SK-N-MC (cell line): Measurements from ENCODE around the gene SLC1A7.

Source experiments
- DNase-seq: peaks from one replicate; pipeline ENCODE4 v3.0.0-alpha.2; 2011; ENCODE audit warnings: low read depth, low spot score
- H3K27ac ChIP-seq: fragments of 200-600 bp; sonication (generic); 2 replicates; pipeline ENCODE4 v1.5.1; 2016; ENCODE audit warnings: mixed run types
- H3K36me3 ChIP-seq: fragments of 200-600 bp; sonication (generic); 2 replicates; pipeline ENCODE4 v1.6.1; 2017; ENCODE audit warnings: antibody characterized with exemption, low read length, mixed read lengths; ENCODE audit not compliant: insufficient read depth
- H3K4me3 ChIP-seq: fragments of 200-600 bp; sonication (generic); 2 replicates; pipeline ENCODE4 v1.5.1; 2016
- H3K9ac ChIP-seq: fragments of 200-600 bp; sonication (generic); 2 replicates; pipeline ENCODE4 v1.8.0; 2017; ENCODE audit warnings: mixed run types, mixed read lengths; ENCODE audit not compliant: insufficient read length
- H3K9me3 ChIP-seq: fragments of 200-600 bp; sonication (generic); 2 replicates; pipeline ENCODE4 v1.6.1; 2017; ENCODE audit warnings: low read depth, mild to moderate bottlenecking, antibody characterized with exemption, low read length, moderate library complexity, mixed read lengths
- EZH2 ChIP-seq: fragments of 200-600 bp; sonication (generic); IDR thresholded peaks from one replicate; pipeline ENCODE4 v1.6.1; 2017; ENCODE audit warnings: antibody characterized with exemption
- FOXP2 ChIP-seq: optimal IDR thresholded peaks from 2 replicates; pipeline ENCODE3; 2011; ENCODE audit warnings: mild to moderate bottlenecking, moderate library complexity; ENCODE audit not compliant: insufficient read depth; ENCODE audit errors: extremely low read length, control extremely low read depth
- POLR2AphosphoS5 ChIP-seq: IDR thresholded peaks from 2 replicates; pipeline ENCODE4 v1.6.1; 2012; ENCODE audit warnings: mild to moderate bottlenecking, low read depth, low read length, borderline replicate concordance

The SLC1A7 gene

DNA sequence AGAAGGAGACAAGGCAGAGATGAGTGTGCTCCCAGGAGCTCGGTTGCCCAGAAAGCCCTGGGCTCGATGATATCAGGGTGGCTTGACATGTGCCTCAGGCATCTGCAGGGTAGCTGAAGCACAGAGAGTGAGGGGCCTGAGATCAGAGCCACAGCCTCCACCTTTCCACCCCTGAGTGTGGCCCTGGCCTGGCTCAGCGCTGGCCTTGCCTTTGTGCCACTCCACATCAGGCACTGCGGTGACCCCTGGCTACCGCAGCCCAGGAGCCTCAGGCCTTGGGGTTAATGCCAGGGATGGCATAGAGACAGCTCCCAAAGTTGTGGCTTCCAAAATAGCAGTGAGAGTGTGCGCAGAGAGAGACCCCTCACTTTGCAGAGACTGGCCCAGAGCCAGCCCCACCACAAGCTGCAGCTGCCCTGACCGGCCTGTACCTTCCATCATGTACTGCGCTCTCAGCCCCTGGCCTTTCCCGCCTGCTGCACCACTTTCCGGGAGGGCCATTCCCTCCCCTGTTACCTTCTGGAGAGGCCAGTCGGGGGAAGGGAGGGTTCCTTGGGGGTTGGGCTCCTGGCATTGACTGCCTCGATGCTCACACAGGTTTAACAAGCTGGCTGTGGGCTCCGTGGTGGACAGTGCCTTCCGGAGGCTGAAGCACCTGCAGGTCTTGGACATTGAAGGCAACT, 60.9 kb downstream of the SLC1A7 start:
- Histone ChIP-seq H3K9ac (no peak overlapping the region), H3K36me3 (no peaks in the 10 kb centered on the region), H3K4me3 (no peak overlapping the region), H3K27ac (no peak overlapping the region), H3K9me3 (no peaks in the 10 kb centered on the region)
- TF ChIP-seq EZH2 = no peak
- no peak for TF ChIP-seq FOXP2
- TF ChIP-seq POLR2AphosphoS5 = no peak
- DNase-seq = no peak

- no peak for TF ChIP-seq FOXP2
- TF ChIP-seq EZH2 = no peak
- no peak for TF ChIP-seq POLR2AphosphoS5
- Histone ChIP-seq H3K27ac (no peak overlapping the region), H3K36me3 (no peaks in the 10 kb centered on the region), H3K9ac (no peak overlapping the region), H3K9me3 (no peaks in the 10 kb centered on the region), H3K4me3 (no peak overlapping the region)
- no peak for DNase-seq
Observed at GRCh38 chr1:53080769-53081168, 61.7 kb downstream of the SLC1A7 start.

DNA sequence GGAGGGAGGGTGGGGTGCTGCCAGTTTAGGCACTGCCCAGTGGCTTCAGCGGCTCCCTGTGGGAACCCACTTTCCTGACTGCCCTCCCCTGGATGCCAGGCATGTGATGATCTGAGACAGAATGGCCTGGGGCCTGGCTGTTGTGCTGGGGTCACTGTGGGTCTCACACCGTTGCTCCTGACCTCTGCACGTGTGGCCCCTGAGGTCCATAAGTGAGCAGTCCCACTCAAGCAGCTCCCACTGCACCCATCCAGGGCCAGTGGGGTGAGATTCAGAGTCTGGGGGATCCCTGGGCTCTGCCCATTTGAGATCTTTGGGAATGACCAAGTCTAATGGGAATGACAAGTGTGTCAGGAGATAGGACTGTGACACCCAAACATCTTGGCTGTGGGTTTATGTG, 62.4 kb downstream of the SLC1A7 start:
- DNase-seq = no peak
- Histone ChIP-seq H3K27ac (no peak overlapping the region), H3K36me3 (no peaks in the 10 kb centered on the region), H3K9ac (no peak overlapping the region), H3K9me3 (no peaks in the 10 kb centered on the region), H3K4me3 (no peak overlapping the region)
- TF ChIP-seq FOXP2 (no peak), POLR2AphosphoS5 (no peak), EZH2 (no peak)

- H3K4me3 ChIP-seq = no peak overlapping the region
- TF ChIP-seq EZH2 (no peak), FOXP2 (no peak), POLR2AphosphoS5 (no peak)
- no peak overlapping the region for H3K27ac ChIP-seq
- no peaks in the 10 kb centered on the region for H3K9me3 ChIP-seq
- H3K36me3 ChIP-seq = no peaks in the 10 kb centered on the region
- DNase-seq = no peak
- no peak overlapping the region for H3K9ac ChIP-seq
Observed at GRCh38 chr1:53079251-53079650, 63.2 kb downstream of the SLC1A7 start.

DNA sequence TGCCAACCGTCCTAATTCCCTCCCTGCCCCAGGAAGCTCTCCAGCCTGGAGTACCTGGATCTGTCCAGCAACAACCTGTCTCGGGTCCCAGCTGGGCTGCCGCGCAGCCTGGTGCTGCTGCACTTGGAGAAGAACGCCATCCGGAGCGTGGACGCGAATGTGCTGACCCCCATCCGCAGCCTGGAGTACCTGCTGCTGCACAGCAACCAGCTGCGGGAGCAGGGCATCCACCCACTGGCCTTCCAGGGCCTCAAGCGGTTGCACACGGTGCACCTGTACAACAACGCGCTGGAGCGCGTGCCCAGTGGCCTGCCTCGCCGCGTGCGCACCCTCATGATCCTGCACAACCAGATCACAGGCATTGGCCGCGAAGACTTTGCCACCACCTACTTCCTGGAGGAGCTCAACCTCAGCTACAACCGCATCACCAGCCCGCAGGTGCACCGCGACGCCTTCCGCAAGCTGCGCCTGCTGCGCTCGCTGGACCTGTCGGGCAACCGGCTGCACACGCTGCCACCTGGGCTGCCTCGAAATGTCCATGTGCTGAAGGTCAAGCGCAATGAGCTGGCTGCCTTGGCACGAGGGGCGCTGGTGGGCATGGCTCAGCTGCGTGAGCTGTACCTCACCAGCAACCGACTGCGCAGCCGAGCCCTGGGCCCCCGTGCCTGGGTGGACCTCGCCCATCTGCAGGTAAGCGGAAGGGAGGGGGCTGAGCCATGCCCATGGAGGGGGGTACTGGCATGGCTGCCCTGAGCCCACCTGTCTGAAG, 63.9 kb downstream of the SLC1A7 start:
- Histone ChIP-seq H3K9ac (no peak overlapping the region), H3K9me3 (no peaks in the 10 kb centered on the region), H3K4me3 (no peak overlapping the region), H3K27ac (no peak overlapping the region), H3K36me3 (no peaks in the 10 kb centered on the region)
- TF ChIP-seq POLR2AphosphoS5 = no peak
- no peak for TF ChIP-seq EZH2
- TF ChIP-seq FOXP2 = no peak
- DNase-seq = no peak

- no peaks in the 10 kb centered on the region for H3K9me3 ChIP-seq
- no peak overlapping the region for H3K4me3 ChIP-seq
- TF ChIP-seq EZH2 = no peak
- TF ChIP-seq POLR2AphosphoS5 = no peak
- TF ChIP-seq FOXP2 = no peak
- DNase-seq = no peak
- H3K9ac ChIP-seq = no peak overlapping the region
- no peak overlapping the region for H3K27ac ChIP-seq
- no peaks in the 10 kb centered on the region for H3K36me3 ChIP-seq
Observed at GRCh38 chr1:53077599-53077965, 64.9 kb downstream of the SLC1A7 start.

- no peaks in the 10 kb centered on the region for H3K9me3 ChIP-seq
- no peak overlapping the region for H3K9ac ChIP-seq
- no peak for TF ChIP-seq FOXP2
- no peak for TF ChIP-seq POLR2AphosphoS5
- no peak for TF ChIP-seq EZH2
- no peak overlapping the region for H3K27ac ChIP-seq
- H3K36me3 ChIP-seq = no peaks in the 10 kb centered on the region
- DNase-seq = no peak
- no peak overlapping the region for H3K4me3 ChIP-seq
Observed at GRCh38 chr1:53076721-53077598, 65.5 kb downstream of the SLC1A7 start.

GRCh38 chr1:53076165-53076564, 66.3 kb downstream of the SLC1A7 start:
- Histone ChIP-seq H3K27ac (no peak overlapping the region), H3K36me3 (no peaks in the 10 kb centered on the region), H3K9me3 (no peaks in the 10 kb centered on the region), H3K4me3 (no peak overlapping the region), H3K9ac (no peak overlapping the region)
- TF ChIP-seq POLR2AphosphoS5 (no peak), EZH2 (no peak), FOXP2 (no peak)
- no peak for DNase-seq
